ENCODE measurements around the gene TEX48.

Gene TEX48

GRCh38 chr9:114685951-114686350, 4.0 kb upstream of the TEX48 start (continued):
- TF ChIP-seq REST (tag by site-specific recombination; IDR thresholded peaks at IDR 0.05) (no peak), ZNF600 (tag by site-specific recombination; IDR thresholded peaks at IDR 0.05) (no peak), ZNF23 (tag by site-specific recombination; IDR thresholded peaks at IDR 0.05; ENCODE audit: borderline replicate concordance) (no peak), ZNF791 (tag by site-specific recombination; IDR thresholded peaks at IDR 0.05) (no peak), ZNF248 (tag by site-specific recombination; IDR thresholded peaks at IDR 0.05) (no peak), ZNF449 (tag by site-specific recombination; IDR thresholded peaks at IDR 0.05) (no peak)

- Histone ChIP-seq H3K9me3 (ENCODE audit: control insufficient read depth, insufficient read depth, low read depth, low read length) (no peaks in the 10 kb centered on the region), H3K36me3 (ENCODE audit: control insufficient read depth in 2 of 2, insufficient read depth in 1 of 2, low read length in 2 of 2) (no peaks in the 10 kb centered on the region), H3K4me3 (ENCODE audit: low read depth, low read length) (no peak overlapping the region), H3K27ac (ENCODE audit: extremely low read depth, low read depth, low read length) (no peak overlapping the region), H3K4me1 (ENCODE audit: control insufficient read depth, insufficient read depth, low read length) (no peaks in the 10 kb centered on the region)
- ChIA-PET POLR2A (no interaction called here), CTCF (interaction anchor here (3.6 to 10.6 kb wide), 5 partner anchors 21 to 327 kb away, joined by 22 to 296 read pairs (median 76); no protein-coding TSS in a partner anchor)
- TF ChIP-seq ZNF362 (tag by site-specific recombination; IDR thresholded peaks at IDR 0.05), result no peak
- TF ChIP-seq ZNF398 (tag by site-specific recombination; IDR thresholded peaks at IDR 0.05), result no peak
- no peak for TF ChIP-seq ZNF280D (tag by site-specific recombination; IDR thresholded peaks at IDR 0.05)
- no peak for TF ChIP-seq ZNF248 (tag by site-specific recombination; IDR thresholded peaks at IDR 0.05)
- no peak for TF ChIP-seq ZNF433 (tag by site-specific recombination; IDR thresholded peaks at IDR 0.05; ENCODE audit: low read depth)
- TF ChIP-seq ZNF704 (tag by site-specific recombination; IDR thresholded peaks at IDR 0.05), result no peak
- no peak for TF ChIP-seq ZNF148 (tag by site-specific recombination; IDR thresholded peaks at IDR 0.05; ENCODE audit: borderline replicate concordance)
These were observed 2.0 kb upstream of the TEX48 start for GRCh38 chr9:114684036-114684435.

All from HEK293 (cell line).